ENCODE data around the gene INHA.

DNA sequence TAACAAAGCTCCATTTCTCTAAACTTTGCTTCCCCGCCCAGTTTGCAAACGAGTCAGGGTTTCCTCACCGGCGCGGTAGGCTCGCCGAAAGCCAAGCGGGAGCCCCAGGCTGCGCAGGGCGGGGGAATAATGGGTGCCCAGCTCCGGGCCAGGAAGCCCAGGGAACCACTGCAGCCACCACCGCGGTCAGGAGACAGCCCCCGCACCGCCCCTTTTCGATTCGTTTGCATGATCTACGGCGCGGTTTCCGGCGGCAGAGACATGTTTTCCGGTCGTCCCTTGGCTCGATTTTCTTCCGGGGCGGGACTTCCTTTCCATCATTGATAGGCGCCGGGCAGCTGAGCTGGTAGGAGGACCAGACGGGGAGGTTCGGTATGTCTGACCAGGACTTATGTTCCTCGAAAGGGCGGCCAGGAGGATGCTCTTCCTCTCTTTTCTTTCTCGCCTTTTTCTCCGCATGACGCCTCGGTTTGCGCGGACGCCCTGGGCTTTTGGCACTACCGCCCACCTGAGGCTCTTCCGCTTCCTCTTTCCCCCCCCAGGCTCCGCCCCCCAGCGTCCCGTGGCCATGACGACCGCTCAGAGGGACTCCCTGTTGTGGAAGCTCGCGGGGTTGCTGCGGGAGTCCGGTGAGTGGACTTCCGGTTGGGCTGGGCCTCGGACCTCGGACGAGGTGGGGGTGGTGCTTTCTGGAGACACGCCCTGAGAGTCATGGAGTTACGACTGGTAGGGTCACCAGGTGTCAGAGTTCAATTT lies 25.6 kb downstream of the INHA start, which contains the start of gene STK11IP:
- TF ChIP-seq, protein P1, sequence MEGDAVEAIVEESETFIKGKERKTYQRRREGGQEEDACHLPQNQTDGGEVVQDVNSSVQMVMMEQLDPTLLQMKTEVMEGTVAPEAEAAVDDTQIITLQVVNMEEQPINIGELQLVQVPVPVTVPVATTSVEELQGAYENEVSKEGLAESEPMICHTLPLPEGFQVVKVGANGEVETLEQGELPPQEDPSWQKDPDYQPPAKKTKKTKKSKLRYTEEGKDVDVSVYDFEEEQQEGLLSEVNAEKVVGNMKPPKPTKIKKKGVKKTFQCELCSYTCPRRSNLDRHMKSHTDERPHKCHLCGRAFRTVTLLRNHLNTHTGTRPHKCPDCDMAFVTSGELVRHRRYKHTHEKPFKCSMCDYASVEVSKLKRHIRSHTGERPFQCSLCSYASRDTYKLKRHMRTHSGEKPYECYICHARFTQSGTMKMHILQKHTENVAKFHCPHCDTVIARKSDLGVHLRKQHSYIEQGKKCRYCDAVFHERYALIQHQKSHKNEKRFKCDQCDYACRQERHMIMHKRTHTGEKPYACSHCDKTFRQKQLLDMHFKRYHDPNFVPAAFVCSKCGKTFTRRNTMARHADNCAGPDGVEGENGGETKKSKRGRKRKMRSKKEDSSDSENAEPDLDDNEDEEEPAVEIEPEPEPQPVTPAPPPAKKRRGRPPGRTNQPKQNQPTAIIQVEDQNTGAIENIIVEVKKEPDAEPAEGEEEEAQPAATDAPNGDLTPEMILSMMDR (IDR thresholded peaks at IDR 0.05): no peak
- TF ChIP-seq POLR2A (IDR thresholded peaks at IDR 0.05): peak; percentile 81 to 87

All from Peyer's patch (tissue), 4 donors.